Activated T-helper 17 cell treated with anti-CD3 and anti-CD28 coated beads, Interleukin-2, amount 50 U/mL, for 72 hours (primary cell): ENCODE results near the gene LRRC56. TPM values are rescaled to one million over a fixed set of nuclear protein-coding genes. Genes with fewer than 3 reads are reported as not detected.

Experiments
- ATAC-seq: fragments of 150-1000 bp; cut with Tn5 transposase; replicated peaks from 2 replicates; pipeline ENCODE4 v1.10.0; 2021; ENCODE audit warnings: mild to moderate bottlenecking, moderate library complexity
- H3K27ac Mint-ChIP-seq: one replicate; pipeline ENCODE4 v1.8.0; 2022; ENCODE audit warnings: mixed read lengths
- H3K27me3 Mint-ChIP-seq: one replicate; pipeline ENCODE4 v1.8.0; 2022; ENCODE audit warnings: mixed read lengths
- H3K36me3 Mint-ChIP-seq: one replicate; pipeline ENCODE4 v1.8.0; 2022; ENCODE audit warnings: low read depth, mild to moderate bottlenecking, mixed read lengths
- H3K4me1 Mint-ChIP-seq: one replicate; pipeline ENCODE4 v1.8.0; 2022; ENCODE audit warnings: mixed read lengths
- H3K4me3 Mint-ChIP-seq: one replicate; pipeline ENCODE4 v1.8.0; 2022; ENCODE audit warnings: mild to moderate bottlenecking, mixed read lengths
- H3K9me3 Mint-ChIP-seq: one replicate; pipeline ENCODE4 v1.8.0; 2022; ENCODE audit warnings: mixed read lengths
- total RNA-seq, 2 donors: library from RNA; stranded (reverse); gene quantifications; one replicate each; pipeline ENCODE4 v1.2.3, GENCODE V29; 2022

The LRRC56 gene
- total RNA-seq, 2 donors from 2014 or later, result 1.1 to 4.4 TPM

DNA sequence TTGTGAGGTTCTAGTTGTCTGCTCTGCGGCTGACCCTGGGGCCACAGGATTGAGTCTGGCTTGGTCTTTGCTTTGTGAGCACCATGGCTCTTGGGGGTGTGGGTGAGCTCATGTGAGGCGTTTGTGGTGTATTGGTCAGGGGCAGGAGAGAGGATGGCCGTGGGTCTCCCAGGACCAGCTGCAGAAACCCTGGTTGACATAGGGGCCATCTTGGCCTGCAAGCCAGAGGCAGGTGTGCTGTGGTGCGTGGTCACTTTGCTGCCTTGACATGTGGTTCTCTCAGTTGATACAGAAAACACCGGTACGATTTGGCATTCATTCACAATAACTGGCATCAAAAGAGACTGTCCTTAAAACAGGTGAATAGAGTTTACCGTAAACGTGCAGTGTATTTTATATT, 50.2 kb downstream of the LRRC56 start:
- peak overlapping the region; percentile 68 for H3K4me3 Mint-ChIP-seq
- H3K27ac Mint-ChIP-seq, result peak overlapping the region; percentile 87
- H3K27me3 Mint-ChIP-seq, result no peaks in the 10 kb centered on the region
- no peaks in the 10 kb centered on the region for H3K9me3 Mint-ChIP-seq
- H3K36me3 Mint-ChIP-seq, result peaks cover 81% of the 10 kb centered on the region
- ATAC-seq, result peak; percentile 43
- peaks cover 11% of the 10 kb centered on the region for H3K4me1 Mint-ChIP-seq

DNA sequence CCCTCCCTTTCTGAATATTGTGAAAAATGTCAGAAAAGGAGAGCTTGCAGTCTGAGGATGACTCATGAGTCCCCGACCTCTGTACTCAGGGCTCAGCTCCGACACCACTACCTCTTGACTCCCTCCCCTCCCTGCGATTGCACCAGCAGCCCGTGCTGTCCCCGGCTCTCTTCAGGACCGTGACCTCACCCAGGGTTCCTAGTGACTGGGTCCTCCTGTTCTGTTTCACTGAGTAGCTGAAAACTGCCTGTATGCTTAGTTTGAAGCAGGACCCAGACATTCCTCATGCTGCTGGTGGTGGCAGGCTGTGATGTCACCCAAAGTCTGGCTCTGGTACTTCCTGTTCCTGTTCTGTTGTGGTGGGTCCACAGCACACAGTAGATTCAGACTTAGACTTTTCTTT, 50.7 kb downstream of the LRRC56 start:
- peaks cover 81% of the 10 kb centered on the region for H3K36me3 Mint-ChIP-seq
- H3K4me3 Mint-ChIP-seq, result peak overlapping the region; percentile 68
- ATAC-seq, result peak; percentile 98
- peak overlapping the region; percentile 87 for H3K27ac Mint-ChIP-seq
- no peaks in the 10 kb centered on the region for H3K27me3 Mint-ChIP-seq
- peaks cover 11% of the 10 kb centered on the region for H3K4me1 Mint-ChIP-seq
- H3K9me3 Mint-ChIP-seq, result no peaks in the 10 kb centered on the region

DNA sequence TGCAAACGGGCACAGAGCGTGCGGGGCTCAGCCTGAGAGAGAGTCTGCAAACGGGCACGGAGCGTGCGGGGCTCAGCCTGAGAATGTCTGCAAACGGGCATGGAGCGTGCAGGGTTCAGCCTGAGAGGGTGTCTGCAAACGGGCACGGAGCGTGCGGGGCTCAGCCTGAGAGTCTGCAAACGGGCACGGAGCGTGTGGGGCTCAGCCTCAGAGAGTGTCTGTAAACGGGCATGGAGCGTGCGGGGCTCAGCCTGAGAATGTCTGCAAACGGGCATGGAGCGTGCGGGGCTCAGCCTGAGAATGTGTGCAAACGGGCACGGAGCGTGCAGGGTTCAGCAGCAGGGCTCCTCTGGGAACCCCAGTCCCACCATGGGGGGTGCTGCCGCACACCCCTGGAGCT, 52.5 kb downstream of the LRRC56 start:
- no peak overlapping the region for H3K4me3 Mint-ChIP-seq
- H3K27ac Mint-ChIP-seq, result no peak overlapping the region
- ATAC-seq, result no peak
- H3K9me3 Mint-ChIP-seq, result no peaks in the 10 kb centered on the region
- peaks cover 11% of the 10 kb centered on the region for H3K4me1 Mint-ChIP-seq
- H3K36me3 Mint-ChIP-seq, result peaks cover 85% of the 10 kb centered on the region
- no peaks in the 10 kb centered on the region for H3K27me3 Mint-ChIP-seq

DNA sequence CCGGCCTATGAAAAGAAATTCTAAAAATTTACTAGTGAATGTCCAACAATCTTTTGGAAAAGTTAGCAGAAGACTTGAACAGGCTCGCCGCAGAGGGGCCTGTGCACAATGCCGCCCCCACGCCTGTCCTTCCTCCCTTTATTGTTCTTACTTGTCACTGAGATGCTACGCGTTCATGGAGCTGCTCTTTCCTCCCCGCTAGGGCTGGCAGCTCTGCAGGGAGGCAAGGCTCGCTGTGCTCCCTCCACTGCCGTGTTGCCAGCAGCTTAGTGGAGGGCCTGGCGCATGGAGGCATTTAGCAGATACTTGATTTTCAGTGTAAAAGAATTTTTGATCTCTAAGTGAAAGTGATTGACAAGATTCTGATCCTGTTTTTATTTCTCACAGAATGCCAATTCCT, 53.7 kb downstream of the LRRC56 start:
- H3K36me3 Mint-ChIP-seq, result peaks cover 93% of the 10 kb centered on the region
- no peak overlapping the region for H3K4me3 Mint-ChIP-seq
- peaks cover 11% of the 10 kb centered on the region for H3K4me1 Mint-ChIP-seq
- no peak overlapping the region for H3K27ac Mint-ChIP-seq
- H3K27me3 Mint-ChIP-seq, result no peaks in the 10 kb centered on the region
- H3K9me3 Mint-ChIP-seq, result no peaks in the 10 kb centered on the region
- no peak for ATAC-seq

DNA sequence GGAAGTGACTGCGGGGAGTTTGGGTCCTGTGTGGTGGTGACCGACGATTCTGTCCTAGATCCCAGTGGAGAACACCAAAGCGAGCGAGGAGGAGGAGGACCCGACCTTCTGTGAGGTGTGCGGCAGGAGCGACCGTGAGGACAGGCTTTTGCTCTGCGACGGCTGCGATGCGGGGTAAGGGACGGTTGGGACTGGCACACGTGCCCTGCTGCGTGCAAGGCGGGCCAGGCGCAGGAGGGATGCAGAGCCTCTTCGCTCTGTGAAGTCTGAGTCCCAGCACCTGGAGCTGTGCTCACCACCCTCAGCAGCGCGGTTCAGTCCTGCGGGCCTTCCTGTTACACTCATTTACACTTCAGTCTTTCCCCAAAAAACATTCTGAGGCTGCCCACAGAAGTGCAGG, 55.2 kb downstream of the LRRC56 start:
- no peaks in the 10 kb centered on the region for H3K9me3 Mint-ChIP-seq
- peaks cover 97% of the 10 kb centered on the region for H3K36me3 Mint-ChIP-seq
- H3K4me1 Mint-ChIP-seq, result peaks cover 7% of the 10 kb centered on the region
- no peak overlapping the region for H3K4me3 Mint-ChIP-seq
- ATAC-seq, result no peak
- no peak overlapping the region for H3K27ac Mint-ChIP-seq
- no peaks in the 10 kb centered on the region for H3K27me3 Mint-ChIP-seq

DNA sequence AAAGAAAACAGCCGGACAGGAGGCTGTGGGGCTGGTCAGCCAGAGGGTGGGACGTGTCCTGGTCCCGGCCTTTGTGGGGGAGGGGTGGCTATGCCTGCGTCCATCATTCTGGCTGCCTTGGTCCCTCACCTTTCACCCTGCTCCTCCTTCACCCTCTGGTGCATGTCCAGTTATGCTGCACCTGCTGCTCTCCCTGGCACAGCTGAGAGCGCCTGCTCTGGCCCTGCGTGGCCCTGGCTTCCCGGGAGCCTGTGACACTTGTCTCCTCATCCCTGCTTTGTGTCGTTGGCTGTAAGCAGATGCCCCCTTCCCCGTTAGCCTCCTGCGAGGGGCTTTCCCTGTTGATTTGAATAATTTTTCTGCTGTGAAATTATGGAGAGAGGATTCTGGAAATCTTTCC, 55.6 kb downstream of the LRRC56 start:
- H3K9me3 Mint-ChIP-seq, result no peaks in the 10 kb centered on the region
- H3K27ac Mint-ChIP-seq, result no peak overlapping the region
- peaks cover 5% of the 10 kb centered on the region for H3K4me1 Mint-ChIP-seq
- H3K4me3 Mint-ChIP-seq, result no peak overlapping the region
- H3K36me3 Mint-ChIP-seq, result peaks cover 93% of the 10 kb centered on the region
- no peaks in the 10 kb centered on the region for H3K27me3 Mint-ChIP-seq
- ATAC-seq, result no peak

DNA sequence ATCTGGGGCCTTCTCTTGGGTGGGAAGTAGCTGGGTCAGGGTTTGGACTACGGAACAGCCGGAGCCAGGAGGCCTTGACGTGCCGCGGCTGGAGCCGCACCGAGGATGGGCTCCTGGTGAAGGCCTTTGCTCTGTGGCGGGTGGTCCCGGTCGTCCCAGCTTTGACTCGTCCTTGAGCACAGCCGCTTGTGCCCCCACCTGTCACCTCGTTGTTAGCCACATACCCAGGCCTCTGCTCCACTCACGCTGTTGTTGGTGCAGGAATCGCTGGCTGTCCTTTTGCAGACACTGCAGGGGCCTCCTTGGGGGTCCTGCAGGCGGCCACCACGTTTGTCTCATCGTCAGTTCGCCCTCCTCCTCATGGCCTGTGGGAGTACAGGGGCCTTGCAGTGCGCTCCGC, 56.0 kb downstream of the LRRC56 start:
- H3K27ac Mint-ChIP-seq, result no peak overlapping the region
- H3K4me1 Mint-ChIP-seq, result peaks cover 5% of the 10 kb centered on the region
- H3K9me3 Mint-ChIP-seq, result no peaks in the 10 kb centered on the region
- ATAC-seq, result no peak
- H3K27me3 Mint-ChIP-seq, result no peaks in the 10 kb centered on the region
- H3K4me3 Mint-ChIP-seq, result no peak overlapping the region
- peaks cover 93% of the 10 kb centered on the region for H3K36me3 Mint-ChIP-seq

DNA sequence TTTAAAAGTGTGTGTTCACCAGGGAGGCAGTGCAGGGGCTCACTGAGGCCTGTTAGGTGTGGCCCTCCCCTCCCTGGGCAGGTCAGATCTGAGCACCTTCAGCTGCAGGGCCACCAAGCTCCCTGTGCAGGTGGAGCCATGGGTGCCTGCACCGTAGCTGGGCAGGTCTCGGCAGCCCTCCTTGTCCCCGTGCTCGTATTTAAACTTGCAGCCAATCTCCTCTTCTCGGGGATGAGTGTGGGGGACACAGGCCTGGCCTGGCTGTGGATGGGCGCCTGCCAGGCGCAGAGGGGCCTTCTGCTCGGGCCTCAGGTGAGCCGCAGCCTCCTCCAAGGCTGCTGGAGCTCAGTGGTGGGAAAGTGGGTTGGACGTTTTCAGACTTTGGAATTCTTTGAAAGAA, 58.1 kb downstream of the LRRC56 start:
- peaks cover 93% of the 10 kb centered on the region for H3K36me3 Mint-ChIP-seq
- no peak for ATAC-seq
- peaks cover 5% of the 10 kb centered on the region for H3K4me1 Mint-ChIP-seq
- H3K9me3 Mint-ChIP-seq, result no peaks in the 10 kb centered on the region
- H3K27me3 Mint-ChIP-seq, result no peaks in the 10 kb centered on the region
- H3K4me3 Mint-ChIP-seq, result no peak overlapping the region
- H3K27ac Mint-ChIP-seq, result no peak overlapping the region

DNA sequence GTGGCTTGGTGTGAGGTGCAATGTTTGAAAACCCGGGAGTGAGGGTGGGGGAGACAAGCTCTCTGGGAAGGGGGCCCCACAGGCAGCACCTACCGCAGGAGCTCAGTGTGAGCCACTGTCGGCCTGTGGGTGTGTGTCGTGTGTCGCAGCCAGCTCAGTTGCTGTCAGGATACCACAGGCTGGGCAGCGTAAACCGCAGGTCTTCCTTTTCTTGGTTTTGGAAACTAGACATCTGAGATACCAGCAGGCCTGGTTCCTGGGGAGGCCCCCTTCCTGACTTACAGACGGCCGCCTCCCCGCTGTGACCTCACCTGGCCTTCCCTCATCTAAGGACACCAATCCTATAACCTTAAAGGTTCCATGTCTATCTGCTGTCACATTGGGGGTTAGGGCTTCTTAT, 59.0 kb downstream of the LRRC56 start:
- peak overlapping the region; percentile 37 for H3K27ac Mint-ChIP-seq
- peak; percentile 80 for ATAC-seq
- no peaks in the 10 kb centered on the region for H3K9me3 Mint-ChIP-seq
- peaks cover 93% of the 10 kb centered on the region for H3K36me3 Mint-ChIP-seq
- H3K4me3 Mint-ChIP-seq, result peak overlapping the region; percentile 5
- no peaks in the 10 kb centered on the region for H3K27me3 Mint-ChIP-seq
- peaks cover 5% of the 10 kb centered on the region for H3K4me1 Mint-ChIP-seq

DNA sequence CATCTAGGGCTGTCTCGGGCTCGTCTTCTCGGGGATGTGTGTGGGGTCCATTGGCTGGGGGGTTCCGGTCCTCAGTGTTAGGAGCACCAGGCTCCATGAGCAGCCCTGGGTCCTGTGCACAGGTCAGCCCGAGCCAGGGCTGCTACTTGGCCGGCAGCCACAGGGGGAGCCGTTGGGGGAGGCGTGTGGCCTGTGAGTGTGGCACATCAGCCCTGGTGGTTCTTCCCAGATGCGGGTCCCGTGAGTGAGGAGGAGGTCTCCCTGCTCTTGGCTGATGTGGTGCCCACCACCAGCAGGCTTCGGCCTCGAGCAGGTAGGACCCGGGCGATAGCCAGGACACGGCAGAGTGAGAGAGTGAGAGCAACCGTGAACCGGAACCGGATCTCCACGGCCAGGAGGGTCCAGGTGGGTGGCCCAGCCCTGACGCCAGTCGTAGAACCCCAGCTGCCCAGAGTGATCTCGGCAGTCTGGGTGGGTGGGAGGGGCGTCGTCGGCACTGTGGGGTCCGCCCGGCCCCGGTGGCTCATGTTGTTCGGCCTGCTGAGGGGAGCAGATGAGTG, 59.9 kb downstream of the LRRC56 start:
- Mint-ChIP-seq H3K4me1 (peaks cover 5% of the 10 kb centered on the region), H3K9me3 (no peaks in the 10 kb centered on the region), H3K36me3 (peaks cover 93% of the 10 kb centered on the region), H3K27me3 (no peaks in the 10 kb centered on the region), H3K27ac (peak overlapping the region; percentile 30), H3K4me3 (no peak overlapping the region)
- ATAC-seq, result no peak

DNA sequence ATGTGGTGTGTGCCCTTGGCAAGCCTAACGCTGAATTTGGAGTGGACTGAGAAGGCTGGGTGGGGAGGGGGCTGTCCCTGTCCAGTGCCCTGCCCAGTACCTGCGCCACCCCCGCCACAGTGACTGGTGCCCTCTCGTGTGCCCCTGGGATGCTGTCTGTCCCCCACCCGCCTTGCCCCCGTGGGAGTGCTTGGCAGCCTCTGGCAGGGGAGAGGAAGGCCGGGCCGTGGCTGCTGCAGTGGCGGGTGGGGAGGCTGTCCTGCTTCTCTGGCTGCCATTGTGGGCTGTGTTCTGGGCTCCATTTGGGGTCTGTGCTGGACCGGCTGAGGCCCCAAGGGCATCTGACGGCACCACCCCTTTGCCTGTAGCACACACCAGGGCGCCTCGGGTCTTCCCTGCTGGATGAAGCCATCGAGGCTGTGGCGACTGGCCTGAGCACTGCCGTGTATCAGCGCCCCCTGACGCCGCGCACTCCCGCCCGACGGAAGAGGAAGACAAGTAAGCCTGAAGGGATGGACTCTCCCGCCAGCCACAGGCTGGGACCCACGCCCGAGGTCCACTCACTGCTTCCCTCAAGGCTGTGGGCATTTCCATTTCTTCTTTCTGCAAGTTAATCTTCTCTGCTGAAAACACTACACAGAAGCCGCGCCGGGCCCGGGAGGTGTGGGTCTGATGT, 60.8 kb downstream of the LRRC56 start:
- Mint-ChIP-seq H3K27ac (no peak overlapping the region), H3K9me3 (no peaks in the 10 kb centered on the region), H3K27me3 (no peaks in the 10 kb centered on the region), H3K36me3 (peaks cover 93% of the 10 kb centered on the region), H3K4me3 (no peak overlapping the region), H3K4me1 (peaks cover 5% of the 10 kb centered on the region)
- ATAC-seq, result no peak

DNA sequence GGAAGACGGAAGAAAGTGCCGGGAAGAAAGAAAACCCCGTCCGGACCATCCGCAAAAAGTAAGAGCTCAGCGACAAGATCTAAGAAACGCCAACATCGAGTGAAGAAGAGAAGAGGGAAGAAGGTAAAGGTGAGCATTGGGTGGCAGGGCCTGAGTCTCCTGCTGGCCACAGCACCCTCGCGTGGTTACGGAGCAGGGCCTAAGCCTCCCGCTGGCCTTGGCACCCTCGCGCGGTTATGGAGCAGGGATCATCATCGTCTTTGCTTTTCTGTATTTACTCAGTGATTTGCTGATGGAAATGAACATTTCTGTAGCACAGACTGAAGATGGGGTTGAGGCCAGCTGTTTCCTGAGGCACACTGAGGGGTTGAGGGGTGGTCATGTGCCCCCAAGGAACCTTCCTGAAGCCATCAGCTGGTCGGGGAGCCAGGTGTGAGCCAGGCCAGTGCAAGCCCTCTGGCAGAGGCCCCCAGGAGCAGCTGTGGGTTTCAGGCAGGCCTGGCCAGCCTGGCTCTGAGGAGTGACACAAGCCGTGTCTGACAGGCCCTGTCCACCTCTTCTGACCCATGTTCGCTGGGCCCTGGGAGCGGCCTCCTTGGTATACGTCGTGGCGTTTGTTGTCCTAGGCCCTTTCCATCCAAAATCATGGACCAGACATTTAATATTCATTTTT, 64.4 kb downstream of the LRRC56 start:
- Mint-ChIP-seq H3K9me3 (no peaks in the 10 kb centered on the region), H3K36me3 (peaks cover 89% of the 10 kb centered on the region), H3K4me3 (no peak overlapping the region), H3K27me3 (no peaks in the 10 kb centered on the region), H3K27ac (no peak overlapping the region), H3K4me1 (peaks cover 5% of the 10 kb centered on the region)
- ATAC-seq, result no peak

DNA sequence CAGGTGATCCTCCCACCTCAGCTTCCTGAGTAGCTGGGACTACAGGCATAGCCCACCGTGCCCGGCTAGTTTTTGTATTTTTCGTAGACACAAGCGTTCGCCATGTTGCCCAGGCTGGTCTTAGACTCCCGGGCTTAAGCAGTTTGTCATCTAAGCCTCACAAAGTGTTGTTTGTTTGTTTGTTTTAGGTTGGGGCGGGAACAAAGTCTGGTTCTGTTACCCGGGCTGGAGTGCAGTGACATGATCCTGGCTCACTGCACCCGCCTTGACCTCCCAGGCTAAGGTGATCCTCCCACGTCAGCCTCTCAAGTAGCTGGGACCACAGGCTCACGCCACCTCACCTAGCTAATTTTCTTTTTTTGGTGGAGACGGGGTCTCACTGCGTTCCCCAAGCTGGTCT, 65.8 kb downstream of the LRRC56 start:
- Mint-ChIP-seq H3K27ac (no peak overlapping the region), H3K9me3 (no peaks in the 10 kb centered on the region), H3K27me3 (no peaks in the 10 kb centered on the region), H3K4me1 (no peaks in the 10 kb centered on the region), H3K4me3 (no peak overlapping the region), H3K36me3 (peaks cover 93% of the 10 kb centered on the region)
- ATAC-seq, result no peak
